ENCODE data around the gene TIGAR.

TIGAR gene

GRCh38 chr12:4279198-4279690 is 41.8 kb upstream of the TIGAR start:
- DNase-seq (ENCODE audit: low spot score) = no peak
- no peak for TF ChIP-seq CTCF (IDR thresholded peaks at IDR 0.05; ENCODE audit: extremely low read depth, missing control alignments)

GRCh38 chr12:4280351-4281163 is 40.5 kb upstream of the TIGAR start:
- TF ChIP-seq CTCF (IDR thresholded peaks at IDR 0.05; ENCODE audit: extremely low read depth, missing control alignments) = no peak
- DNase-seq (ENCODE audit: low spot score) = no peak

GRCh38 chr12:4281173-4281654 is 39.8 kb upstream of the TIGAR start:
- no peak for TF ChIP-seq CTCF (IDR thresholded peaks at IDR 0.05; ENCODE audit: extremely low read depth, missing control alignments)
- no peak for DNase-seq (ENCODE audit: low spot score)

- DNase-seq (ENCODE audit: low spot score) = no peak
- TF ChIP-seq CTCF (IDR thresholded peaks at IDR 0.05; ENCODE audit: extremely low read depth, missing control alignments) = no peak
These were observed 38.7 kb upstream of the TIGAR start for GRCh38 chr12:4282103-4282891.

- peak; percentile 6 for TF ChIP-seq CTCF (IDR thresholded peaks at IDR 0.05; ENCODE audit: extremely low read depth, missing control alignments)
- no peak for DNase-seq (ENCODE audit: low spot score)
These were observed 38.0 kb upstream of the TIGAR start for GRCh38 chr12:4282892-4283511.

- no peak for DNase-seq (ENCODE audit: low spot score)
- TF ChIP-seq CTCF (IDR thresholded peaks at IDR 0.05; ENCODE audit: extremely low read depth, missing control alignments) = no peak
These were observed 37.3 kb upstream of the TIGAR start for GRCh38 chr12:4283512-4284255.
